ENCODE results near the gene GNAQ. TPM values are rescaled to one million over a fixed set of nuclear protein-coding genes. Genes with fewer than 3 reads are reported as not detected.

GNAQ gene
- total RNA-seq, 1 experiment from 2014 or later = 48.6 TPM

DNA sequence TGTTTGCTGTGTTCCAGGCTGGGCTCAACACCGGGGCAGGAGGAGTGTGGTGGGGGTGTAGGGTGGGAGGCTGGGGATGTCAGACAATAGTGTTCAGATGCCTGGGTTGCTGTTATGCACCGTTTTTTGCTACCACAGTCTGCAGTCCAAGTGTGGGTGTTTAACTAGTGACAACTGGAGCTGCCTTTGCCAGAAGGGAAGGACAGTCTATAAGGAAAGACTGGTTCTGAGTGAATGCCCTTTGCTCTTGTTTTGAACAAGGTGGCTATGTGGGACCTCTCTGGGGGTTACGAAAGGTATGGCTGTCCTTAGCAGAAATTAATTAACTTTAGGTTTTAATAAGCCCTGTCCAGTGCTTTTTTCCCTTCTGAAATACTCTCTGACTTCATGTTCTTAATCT, 265.0 kb downstream of the GNAQ start:
- Mint-ChIP-seq H3K27me3 (ENCODE audit: low read depth) (no peaks in the 10 kb centered on the region), H3K36me3 (ENCODE audit: insufficient read depth in 1 of 3, low read depth in 3 of 3) (peaks cover 9 to 22% (median 17%) of the 10 kb centered on the region in 3 experiments), H3K9me3 (peaks cover 10% of the 10 kb centered on the region in 2 experiments; a peak in 4 of 5 replicates), H3K4me3 (no peak overlapping the region), H3K4me1 (no peaks in the 10 kb centered on the region), H3K27ac (no peak overlapping the region)
- Histone ChIP-seq H3K9ac (ENCODE audit: extremely low read depth, insufficient read length, low read length) (no peak overlapping the region), H3K4ac (ENCODE audit: low read depth, low read length) (no peak overlapping the region), H3K4me1 (ENCODE audit: insufficient read depth, low read length) (no peaks in the 10 kb centered on the region), H3K27me3 (ENCODE audit: insufficient read depth, low read length) (no peaks in the 10 kb centered on the region), H2BK120ac (ENCODE audit: low read depth, low read length, poor library complexity, severe bottlenecking) (no peak overlapping the region), H4K5ac (ENCODE audit: insufficient read length, low read depth, low read length) (no peak overlapping the region), H2BK20ac (ENCODE audit: low read depth, low read length, poor library complexity, severe bottlenecking) (no peak overlapping the region), H3K14ac (ENCODE audit: insufficient read depth, low read length) (no peak overlapping the region), H3K23ac (ENCODE audit: insufficient read length, low read depth, low read length) (no peak overlapping the region), H4K8ac (replicated peaks; ENCODE audit: insufficient read length, low read depth, low read length) (no peak overlapping the region), H3K79me2 (ENCODE audit: insufficient read depth, low read length) (no peaks in the 10 kb centered on the region), H2BK15ac (ENCODE audit: low read depth, low read length) (no peak overlapping the region), H3K9me3 (ENCODE audit: control insufficient read depth, low read depth, low read length) (no peaks in the 10 kb centered on the region), H3K56ac (ENCODE audit: insufficient read length, low read depth, low read length) (no peak overlapping the region), H3K23me2 (ENCODE audit: insufficient read length, low read depth, low read length, poor library complexity, severe bottlenecking) (no peaks in the 10 kb centered on the region), H4K91ac (ENCODE audit: insufficient read length, low read depth, low read length) (no peak overlapping the region), H2AFZ (ENCODE audit: low read length) (no peak overlapping the region), H3T11ph (ENCODE audit: low read length) (no peak overlapping the region), H2BK5ac (ENCODE audit: insufficient read length, low read length) (no peak overlapping the region), H4K20me1 (ENCODE audit: control insufficient read depth, insufficient read depth, insufficient read length) (no peaks in the 10 kb centered on the region), H2AK5ac (ENCODE audit: insufficient read length, low read length) (no peak overlapping the region), H3K4me2 (ENCODE audit: insufficient read depth, insufficient read length, low read length) (no peak overlapping the region), H3K18ac (ENCODE audit: insufficient read length, low read depth, low read length) (no peak overlapping the region), H3K79me1 (ENCODE audit: insufficient read depth, low read depth, low read length, poor library complexity, severe bottlenecking) (no peaks in the 10 kb centered on the region), H2BK12ac (ENCODE audit: insufficient read length, low read depth, low read length) (no peak overlapping the region), H3K27ac (ENCODE audit: insufficient read length, low read depth, low read length) (no peak overlapping the region)
- TF ChIP-seq, protein P1, sequence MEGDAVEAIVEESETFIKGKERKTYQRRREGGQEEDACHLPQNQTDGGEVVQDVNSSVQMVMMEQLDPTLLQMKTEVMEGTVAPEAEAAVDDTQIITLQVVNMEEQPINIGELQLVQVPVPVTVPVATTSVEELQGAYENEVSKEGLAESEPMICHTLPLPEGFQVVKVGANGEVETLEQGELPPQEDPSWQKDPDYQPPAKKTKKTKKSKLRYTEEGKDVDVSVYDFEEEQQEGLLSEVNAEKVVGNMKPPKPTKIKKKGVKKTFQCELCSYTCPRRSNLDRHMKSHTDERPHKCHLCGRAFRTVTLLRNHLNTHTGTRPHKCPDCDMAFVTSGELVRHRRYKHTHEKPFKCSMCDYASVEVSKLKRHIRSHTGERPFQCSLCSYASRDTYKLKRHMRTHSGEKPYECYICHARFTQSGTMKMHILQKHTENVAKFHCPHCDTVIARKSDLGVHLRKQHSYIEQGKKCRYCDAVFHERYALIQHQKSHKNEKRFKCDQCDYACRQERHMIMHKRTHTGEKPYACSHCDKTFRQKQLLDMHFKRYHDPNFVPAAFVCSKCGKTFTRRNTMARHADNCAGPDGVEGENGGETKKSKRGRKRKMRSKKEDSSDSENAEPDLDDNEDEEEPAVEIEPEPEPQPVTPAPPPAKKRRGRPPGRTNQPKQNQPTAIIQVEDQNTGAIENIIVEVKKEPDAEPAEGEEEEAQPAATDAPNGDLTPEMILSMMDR (conservative IDR thresholded peaks at IDR 0.05) = no peak
- DNase-seq = no peak
- WGBS (ENCODE audit: extremely low coverage, insufficient read length, low lambda C conversion rate) = no CpG with 5 or more reads among the region's 3 CpGs
